SK-N-DZ (cell line): Measurements from ENCODE around the gene NELL2.
"Not testable (repeated sequence)": the region's sequence is repeated elsewhere in the genome, so short reads cannot be mapped to it uniquely, and the experiment has no call there.

ENCODE experiments used
- DNase-seq: peaks from one replicate; pipeline ENCODE4 v3.0.0-alpha.2; 2015; ENCODE audit warnings: low spot score

The NELL2 gene

DNA sequence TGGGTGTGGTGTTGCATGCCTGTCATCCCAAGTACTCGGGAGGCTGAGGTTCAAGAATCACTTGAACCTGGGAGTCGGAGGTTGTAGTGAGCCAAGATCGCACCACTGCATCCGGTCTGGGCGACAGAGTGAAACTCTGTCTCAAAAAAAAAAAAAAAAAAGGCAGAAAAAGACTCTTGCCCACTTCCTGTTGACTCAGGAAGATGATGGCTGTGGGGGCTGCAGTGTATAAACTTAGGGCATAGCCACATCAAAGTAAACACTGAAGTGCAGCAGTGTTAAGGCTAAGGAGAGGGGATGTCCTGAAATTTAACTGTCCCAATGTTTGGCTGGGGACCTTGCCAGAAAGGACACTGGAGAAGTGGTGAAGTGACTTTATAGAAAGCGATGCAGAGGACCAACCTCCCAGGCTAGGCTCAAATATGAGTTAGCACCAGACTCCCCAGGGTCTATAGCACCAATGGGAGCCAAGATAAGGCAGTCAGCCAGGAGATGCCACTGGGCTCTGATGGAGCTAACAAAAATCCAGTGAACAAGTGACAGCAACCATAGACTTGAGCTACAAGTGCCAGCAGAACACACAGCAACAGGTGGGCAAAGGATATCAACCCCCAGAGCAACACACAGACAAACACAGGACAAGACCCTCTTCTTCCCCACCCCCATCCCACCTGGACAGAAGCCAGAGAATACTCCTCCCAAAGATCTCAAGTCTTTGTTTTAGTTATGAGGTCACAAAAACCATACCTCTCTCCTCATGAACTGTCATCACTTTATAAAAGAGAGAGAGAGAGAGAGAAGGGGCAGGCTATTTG, 28.0 kb downstream of the NELL2 start:
- DNase-seq = no peak

- no peak for DNase-seq
Observed at GRCh38 chr12:44847403-44847802, 28.7 kb downstream of the NELL2 start.

DNA sequence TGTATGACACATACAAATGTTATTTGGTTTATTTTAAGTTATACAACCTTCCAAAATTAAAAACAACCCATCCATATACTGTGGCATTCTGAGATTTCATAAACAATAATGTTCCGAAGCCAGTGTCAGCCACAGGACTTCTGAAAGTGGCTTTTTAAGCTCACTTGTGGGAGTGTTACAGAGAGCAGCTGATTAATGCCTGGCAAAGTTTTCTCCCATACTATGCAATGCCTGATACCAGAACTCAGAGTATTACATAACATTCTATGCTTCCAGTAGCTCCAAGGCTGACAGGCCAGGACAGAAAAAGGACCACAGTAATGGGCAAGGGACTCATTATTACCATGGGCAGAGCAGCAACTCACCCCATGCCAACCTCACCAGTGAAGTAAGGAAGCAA, 29.3 kb downstream of the NELL2 start:
- no peak for DNase-seq

DNA sequence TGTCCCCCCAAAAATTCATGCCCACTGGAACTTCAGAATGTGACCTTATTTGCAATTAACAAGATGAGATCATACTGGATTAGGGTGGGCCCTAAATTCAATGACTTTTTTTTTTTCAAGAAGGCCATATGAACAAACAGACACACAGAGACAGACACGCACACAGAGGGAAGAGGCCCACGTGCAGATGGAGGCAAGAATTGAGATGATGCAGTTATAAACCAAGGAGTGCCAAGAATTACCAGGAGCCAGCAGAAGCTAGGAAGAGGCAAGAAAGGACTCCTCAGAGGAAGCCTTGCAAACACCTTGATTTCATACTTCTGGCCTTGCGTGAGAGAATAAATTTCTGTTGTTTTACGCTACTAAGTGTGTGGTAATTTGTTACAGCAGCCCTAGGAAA, 33.4 kb downstream of the NELL2 start:
- no peak for DNase-seq

DNA sequence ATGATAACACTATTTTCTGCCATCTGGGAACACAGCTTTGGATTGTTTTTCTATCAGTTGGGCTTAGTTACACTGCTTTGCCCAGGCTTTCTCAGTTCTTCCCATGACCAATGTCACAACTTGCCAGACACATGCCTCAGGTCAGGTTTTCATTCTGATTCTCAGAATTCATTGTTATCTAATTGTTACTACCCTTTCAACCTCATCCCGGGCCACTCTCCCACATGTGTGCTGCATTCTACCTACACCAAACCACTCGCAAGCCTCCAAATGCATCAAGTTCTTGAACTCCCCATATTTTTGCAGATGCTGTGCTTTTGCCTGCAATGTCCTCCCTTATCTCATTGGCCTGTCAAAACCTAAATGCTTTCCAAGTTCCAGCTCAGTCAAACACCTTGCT, 36.3 kb downstream of the NELL2 start:
- no peak for DNase-seq

GRCh38 chr12:44837114-44837755, 38.9 kb downstream of the NELL2 start:
- DNase-seq = no peak

GRCh38 chr12:44835641-44836379, 40.3 kb downstream of the NELL2 start:
- DNase-seq = no peak

DNA sequence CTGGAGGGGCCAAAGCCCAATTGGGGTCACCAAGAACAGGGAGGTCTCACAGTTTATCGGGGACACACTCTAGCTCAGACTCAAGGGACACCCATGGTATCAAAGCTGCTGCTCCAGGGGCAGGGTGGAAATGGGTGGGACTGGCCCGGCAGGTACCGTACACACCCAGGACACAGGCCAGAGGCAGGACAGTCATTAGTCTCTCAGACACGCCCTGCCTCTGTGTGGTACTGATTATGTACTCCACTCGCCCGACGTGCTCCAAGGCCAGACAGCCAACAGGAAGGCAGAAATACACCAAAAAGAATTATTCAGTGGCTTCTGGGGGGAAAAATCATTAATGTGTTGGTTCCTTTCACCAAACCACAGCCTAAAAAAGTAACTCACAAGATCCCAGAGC, 41.1 kb downstream of the NELL2 start:
- not testable (repeated sequence) for DNase-seq

GRCh38 chr12:44833561-44833960, 42.6 kb downstream of the NELL2 start:
- no peak for DNase-seq

GRCh38 chr12:44830566-44831055, 45.5 kb downstream of the NELL2 start:
- DNase-seq = no peak

DNA sequence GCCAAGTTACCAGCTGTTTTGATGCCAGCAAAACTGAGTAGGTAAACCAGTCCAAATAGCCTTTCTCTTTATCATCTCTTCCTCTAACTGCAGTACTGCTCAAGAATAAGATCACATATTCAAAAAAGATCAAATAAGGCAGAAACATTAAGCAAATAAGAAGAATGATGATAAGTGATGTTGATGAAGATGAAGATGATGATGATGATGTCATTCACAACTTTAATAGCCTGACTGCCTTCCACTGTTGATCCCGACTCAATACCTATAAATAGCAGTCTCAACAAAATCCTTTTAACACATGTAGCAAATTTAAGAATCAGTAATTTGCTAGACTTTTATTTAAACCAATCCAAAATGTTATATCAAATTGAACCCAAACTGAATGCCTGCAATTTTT, 47.1 kb downstream of the NELL2 start:
- no peak for DNase-seq

- DNase-seq = no peak
Observed at GRCh38 chr12:44827832-44828438, 48.2 kb downstream of the NELL2 start.

GRCh38 chr12:44821702-44822101, 54.4 kb downstream of the NELL2 start:
- DNase-seq = not testable (repeated sequence)

DNA sequence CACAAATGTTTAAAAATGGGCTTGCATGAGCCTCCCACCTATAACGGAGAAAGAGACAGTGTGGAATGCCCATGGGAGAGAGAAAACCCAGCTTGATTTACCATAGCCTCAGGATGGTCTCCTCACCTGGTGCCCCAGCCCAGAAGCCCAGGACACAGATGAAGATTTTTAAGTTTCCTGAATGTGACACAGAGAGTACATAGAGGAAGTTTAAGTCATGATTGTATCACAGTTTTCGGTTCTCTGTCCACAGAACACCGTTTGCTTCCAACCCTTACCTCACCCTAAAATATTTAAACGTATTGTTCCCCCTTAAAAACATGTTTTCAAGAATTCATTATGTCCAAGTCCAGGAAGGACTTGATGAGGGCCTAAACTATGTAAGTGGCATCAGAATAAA, 56.2 kb downstream of the NELL2 start:
- no peak for DNase-seq

- no peak for DNase-seq
Observed at GRCh38 chr12:44817687-44818086, 58.4 kb downstream of the NELL2 start.

DNA sequence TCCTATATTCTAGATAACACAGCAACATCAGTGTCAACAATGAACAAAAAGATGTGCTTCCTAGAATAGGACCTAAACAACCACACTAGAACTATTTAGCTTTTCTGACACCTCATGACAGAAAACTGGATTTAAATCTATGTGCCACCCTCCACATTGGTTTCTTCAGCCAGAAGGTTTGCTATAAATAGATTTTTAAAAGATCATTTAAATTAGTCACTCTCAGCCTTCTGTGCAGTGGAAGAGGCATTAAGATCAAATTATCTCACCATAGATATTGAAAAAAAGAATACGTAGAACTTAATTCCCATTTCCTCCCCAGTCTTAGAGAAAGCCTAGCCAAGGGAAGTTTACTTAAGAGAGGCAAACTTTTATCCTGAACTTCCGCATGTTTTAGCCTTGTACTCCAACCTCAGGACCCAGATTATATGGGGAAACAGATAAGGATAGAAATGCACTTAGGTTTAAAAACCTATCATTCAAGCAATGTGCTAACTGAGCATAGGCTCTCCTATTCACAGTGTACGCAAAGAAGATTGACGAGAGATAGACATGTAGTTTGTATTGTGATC, 59.6 kb downstream of the NELL2 start:
- DNase-seq = no peak

DNA sequence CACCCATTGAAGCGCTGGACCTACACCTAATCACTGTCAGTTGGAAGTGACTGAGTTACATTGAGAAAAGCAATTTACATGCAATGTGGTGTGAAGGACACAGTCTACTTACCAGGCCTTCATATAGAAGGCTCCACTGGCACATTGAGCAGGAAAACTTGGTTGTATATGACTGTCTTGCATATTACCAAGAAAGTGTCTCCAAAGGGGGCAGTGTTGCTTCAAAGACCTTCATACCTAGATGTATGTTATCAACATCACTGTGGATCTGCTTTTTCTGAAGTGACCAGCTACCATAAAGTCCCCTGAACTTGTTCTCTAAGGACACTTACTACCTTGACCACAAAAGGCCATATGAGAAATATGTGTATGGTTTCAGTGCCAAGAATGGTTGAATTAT, 64.1 kb downstream of the NELL2 start:
- DNase-seq = peak; percentile 21

DNA sequence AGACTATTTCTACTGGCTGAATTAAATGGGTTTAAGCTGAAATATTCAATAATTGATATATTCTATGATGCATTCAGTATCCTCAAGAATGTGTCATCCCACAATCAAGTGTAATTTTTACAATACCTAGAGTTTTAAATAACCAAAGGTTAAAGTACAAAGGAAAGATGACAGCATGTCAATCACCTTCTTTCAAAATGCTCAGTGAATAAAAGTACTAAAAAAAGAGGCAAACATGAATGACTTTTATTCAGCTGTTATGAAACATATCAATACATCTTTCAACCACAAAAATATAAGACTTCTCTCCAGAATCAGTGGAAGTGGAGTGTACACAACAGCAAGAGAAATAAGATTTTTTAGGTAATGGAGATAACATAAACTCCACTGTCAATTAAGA, 72.0 kb downstream of the NELL2 start:
- DNase-seq = no peak

- no peak for DNase-seq
Observed at GRCh38 chr12:44795970-44796369, 80.1 kb downstream of the NELL2 start.

GRCh38 chr12:44788731-44789130, 87.4 kb downstream of the NELL2 start:
- DNase-seq = no peak

DNA sequence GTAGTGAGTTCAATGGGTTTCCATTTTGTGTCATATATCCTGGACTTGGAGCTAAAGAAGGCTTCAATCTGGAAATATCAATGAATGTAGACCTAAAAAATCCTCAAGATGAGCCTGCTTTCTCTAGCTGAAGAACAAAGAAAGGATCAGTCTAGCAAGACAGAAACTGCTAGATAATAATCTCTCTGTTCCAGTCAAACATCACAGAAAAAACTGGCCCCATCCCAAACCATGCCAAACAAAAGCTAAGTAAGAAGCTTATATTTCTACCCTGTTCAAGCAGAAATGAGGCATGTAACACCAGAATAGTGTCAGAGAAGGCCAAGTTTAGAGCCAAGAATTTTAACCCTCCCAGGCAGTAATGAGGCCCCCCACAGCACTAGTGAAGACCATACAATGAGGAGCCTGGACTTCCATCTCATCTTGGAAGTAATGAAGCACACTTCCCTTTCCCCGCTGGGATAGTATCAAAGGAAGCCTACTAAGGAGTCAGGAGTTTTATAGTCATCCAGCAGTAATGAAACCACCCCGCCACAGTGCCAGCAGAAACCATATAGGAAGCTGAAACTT, 95.8 kb downstream of the NELL2 start:
- DNase-seq = no peak
